Pancreas (tissue), 10 donors: Measurements from ENCODE around the gene POLR1F. TPM values are rescaled to one million over a fixed set of nuclear protein-coding genes. Genes with fewer than 3 reads are reported as not detected.

Experiments
- ATAC-seq, 4 donors: fragments of 200-7000 bp; cut with Tn5 transposase; one replicate each; pipeline versions ENCODE4 v1.8.0 to v1.9.1; 2020; ENCODE audit warnings: mild to moderate bottlenecking in 4 of 4, moderate library complexity in 4 of 4
- DNase-seq, 6 donors: peaks; one replicate each; pipeline ENCODE4 v3.0.0-alpha.2; 2020
- FAIRE-seq: peaks from 2 replicates; lab custom pipeline; 2012; peaks lifted over from hg19 to GRCh38; lab: Jason Lieb, UNC
- H3K27ac ChIP-seq, 4 donors: fragments of 200-600 bp; sonication (generic); 1 replicate in 3 of 4; 2 replicates in 1 of 4; pipeline versions ENCODE4 v1.5.0 to v1.8.0; 2020
- H3K27me3 ChIP-seq, 4 donors: fragments of 200-600 bp; one replicate each; pipeline ENCODE4 v1.8.0; 2021
- H3K36me3 ChIP-seq, 3 donors: fragments of 200-600 bp; sonication (generic) in 1 of 3; one replicate each; pipeline versions ENCODE4 v1.5.0 to v1.8.0; 2020 to 2021
- H3K4me1 ChIP-seq, 3 donors: fragments of 200-600 bp; one replicate each; pipeline ENCODE4 v1.8.0; 2021
- H3K4me3 ChIP-seq, 4 donors: fragments of 200-600 bp; sonication (generic) in 2 of 4; one replicate each; pipeline versions ENCODE4 v1.5.0 to v1.8.0; 2020 to 2021
- H3K9me3 ChIP-seq, 4 donors: fragments of 200-600 bp; one replicate each; pipeline ENCODE4 v1.8.0; 2021
- CTCF ChIP-seq, 4 donors: fragments of 200-600 bp; sonication (generic) in 3 of 4; IDR thresholded peaks; one replicate each; pipeline versions ENCODE4 v1.5.0 to v1.8.0; 2021; ENCODE audit warnings: antibody characterized with exemption in 4 of 4
- WGBS, 2 donors: extraction: QIAGEN DNeasy Blood & Tissue Kit; methylation state at CpG; one replicate each; pipeline ENCODE4 v1.1.7; 2013; 5-methylcytosine and 5-hydroxymethylcytosine counted together
- intact Hi-C, 3 donors: fragments of 100-400 bp; cut with DNase I; formaldehyde crosslinking; loops; one replicate each; pipeline versions ENCODE4 v1.11.1 to v1.14.2; 2022
- polyA plus RNA-seq, 2 donors: library from polyadenylated mRNA; stranded (reverse); fragments of 200-250 nt; gene quantifications; one replicate each; pipeline ENCODE4 v1.2.3, GENCODE V29; 2013
- total RNA-seq, 6 donors: library from RNA; stranded (reverse); fragmentation: NEBNext Ultra II Directional in 4 of 6; extraction: Animal tissue kit (Norgen Biotek cat#: 25700) in 4 of 6; gene quantifications; one replicate each; pipeline versions ENCODE4 v1.2.1 to v1.2.4, GENCODE V29; 2021 to 2023
- donor health status: healthy with polysubstance abuse.
- donor health status: DM: no; HTN: no; CAD: no; lungs with moderate emphysema.
- donor health status: DM: no; HTN: no; CAD: no.
- donor health status: control.
- donor health status: control.
- donor health status: Bipolar disorder and iron deficiency.
- donor health status: DM: yes; HTN: yes; CAD: no.
- donor health status: DM: no; HTN: no; CAD: no.
- donor health status: DM: no; HTN: no; CAD: no.
- donor health status: DM: yes; HTN: yes; CAD: no.

The POLR1F gene
- total and polyA plus RNA-seq, 8 donors: 2.8 to 6.1 (median 4.7) TPM

- TF ChIP-seq CTCF (IDR thresholded peaks at IDR 0.05): peak; percentile 20 to 37 (median 24)
- WGBS, 2 donors: 19 to 26% methylated on average over 1 of the region's 1 CpG
- peaks cover 0 to 6% (median 4%) of the 10 kb centered on the region in 3 donors for H3K4me1 ChIP-seq
- peak; percentile 68 for FAIRE-seq
- H3K4me3 ChIP-seq: no peak overlapping the region
- ATAC-seq: no peak
- H3K27ac ChIP-seq: no peak overlapping the region
- peak in 1 of 6 donors; percentile 26 for DNase-seq
- no peaks in the 10 kb centered on the region for H3K27me3 ChIP-seq
- no peaks in the 10 kb centered on the region for H3K9me3 ChIP-seq
- intact Hi-C loops: loop anchor here in 1 of 3 donors (10.0 kb wide), 1 partner anchor 881 kb away; no protein-coding TSS in a partner anchor
- H3K36me3 ChIP-seq: no peaks in the 10 kb centered on the region
Observed at GRCh38 chr7:19713676-19714075, 4.8 kb upstream of the POLR1F start.

GRCh38 chr7:19709249-19709578 is 377 bp upstream of the POLR1F start:
- ATAC-seq (peak in 1 of 4 donors; percentile 4), DNase-seq (no peak), FAIRE-seq (no peak)
- intact Hi-C loops: no loop called here
- H3K4me1 ChIP-seq: peaks cover 0 to 21% (median 11%) of the 10 kb centered on the region in 3 donors
- TF ChIP-seq CTCF (IDR thresholded peaks at IDR 0.05): no peak
- no peaks in the 10 kb centered on the region for H3K9me3 ChIP-seq
- peak overlapping the region in 3 of 4 donors; percentile 50 to 93 (median 91) for H3K4me3 ChIP-seq
- no peaks in the 10 kb centered on the region for H3K27me3 ChIP-seq
- peak overlapping the region in 2 of 4 donors; percentile 55 to 59 for H3K27ac ChIP-seq
- no peaks in the 10 kb centered on the region for H3K36me3 ChIP-seq
- WGBS, 2 donors: 57 to 58% methylated on average over 6 of the region's 6 CpGs

- H3K27ac ChIP-seq: no peak overlapping the region
- H3K27me3 ChIP-seq: no peaks in the 10 kb centered on the region
- peak overlapping the region in 1 of 4 donors; percentile 91 for H3K4me3 ChIP-seq
- DNase-seq (no peak), ATAC-seq (no peak), FAIRE-seq (no peak)
- no peaks in the 10 kb centered on the region for H3K9me3 ChIP-seq
- TF ChIP-seq CTCF (IDR thresholded peaks at IDR 0.05): no peak
- intact Hi-C loops: no loop called here
- 57 to 63% methylated on average over 3 of the region's 3 CpGs for WGBS, 2 donors
- peaks cover 0 to 21% (median 11%) of the 10 kb centered on the region in 3 donors for H3K4me1 ChIP-seq
- H3K36me3 ChIP-seq: no peaks in the 10 kb centered on the region
Observed at GRCh38 chr7:19707240-19707639, 1.6 kb downstream of the POLR1F start.

- WGBS, 2 donors: 84 to 85% methylated on average over 2 of the region's 2 CpGs
- Histone ChIP-seq H3K27ac (no peak overlapping the region), H3K36me3 (peaks cover 0 to 5% (median 0%) of the 10 kb centered on the region in 3 donors), H3K4me3 (no peak overlapping the region), H3K9me3 (no peaks in the 10 kb centered on the region), H3K27me3 (no peaks in the 10 kb centered on the region), H3K4me1 (peaks cover 0 to 21% (median 11%) of the 10 kb centered on the region in 3 donors)
- intact Hi-C loops: no loop called here
- no peak for DNase-seq
- TF ChIP-seq CTCF (IDR thresholded peaks at IDR 0.05): no peak
- ATAC-seq: no peak
- no peak for FAIRE-seq
Observed at GRCh38 chr7:19705663-19706062, 3.2 kb downstream of the POLR1F start.

- Histone ChIP-seq H3K27ac (no peak overlapping the region), H3K36me3 (peaks cover 0 to 20% (median 0%) of the 10 kb centered on the region in 3 donors), H3K9me3 (no peaks in the 10 kb centered on the region), H3K27me3 (no peaks in the 10 kb centered on the region), H3K4me3 (no peak overlapping the region), H3K4me1 (no peaks in the 10 kb centered on the region)
- 66 to 77% methylated on average over 4 of the region's 4 CpGs for WGBS, 2 donors
- TF ChIP-seq CTCF (IDR thresholded peaks at IDR 0.05): no peak
- ATAC-seq (no peak), DNase-seq (no peak), FAIRE-seq (no peak)
- intact Hi-C loops: no loop called here
Observed at GRCh38 chr7:19701471-19701870, 7.4 kb downstream of the POLR1F start.
